SU-DHL-6 (cell line): ENCODE data around the gene SPTBN5.

Source experiments
- H2AFZ ChIP-seq: fragments of 200-600 bp; sonication (generic); 2 replicates; pipeline ENCODE4 v1.6.1; 2014; ENCODE audit warnings: low read depth, mild to moderate bottlenecking, moderate library complexity, mixed read lengths, antibody characterized with exemption, low read length; ENCODE audit not compliant: severe bottlenecking
- H3F3A ChIP-seq: fragments of 200-600 bp; shearing (Covaris generic); 2 replicates; pipeline ENCODE4 v1.6.0; 2016; ENCODE audit warnings: antibody characterized with exemption, mild to moderate bottlenecking; ENCODE audit not compliant: insufficient read depth
- H3K27ac ChIP-seq: fragments of 200-600 bp; sonication (generic); 2 replicates; pipeline ENCODE4 v1.5.1; 2016; ENCODE audit warnings: low read depth, mild to moderate bottlenecking, low read length, moderate library complexity, mixed read lengths
- H3K27me3 ChIP-seq: fragments of 200-600 bp; sonication (generic), shearing (Covaris generic); 2 replicates; pipeline ENCODE4 v1.6.0; 2014; ENCODE audit warnings: mild to moderate bottlenecking, low read length
- H3K36me3 ChIP-seq: fragments of 200-600 bp; sonication (generic); 2 replicates; pipeline ENCODE4 v1.6.1; 2014; ENCODE audit warnings: mild to moderate bottlenecking, low read length, mixed read lengths
- H3K4me2 ChIP-seq: fragments of 300-600, 200-600 bp; shearing (Covaris generic), sonication (generic); 2 replicates; pipeline ENCODE4 v1.6.0; 2014; ENCODE audit warnings: low read length, low read depth, mild to moderate bottlenecking; ENCODE audit not compliant: poor library complexity, severe bottlenecking
- H3K4me3 ChIP-seq: fragments of 200-600 bp; sonication (generic); 2 replicates; pipeline ENCODE4 v1.5.1; 2014; ENCODE audit warnings: antibody characterized with exemption, low read length, mild to moderate bottlenecking, mixed read lengths; ENCODE audit not compliant: insufficient read depth, poor library complexity, severe bottlenecking
- H3K79me2 ChIP-seq: fragments of 200-600 bp; sonication (generic); 2 replicates; pipeline ENCODE4 v1.6.1; 2014; ENCODE audit warnings: mild to moderate bottlenecking, low read length, moderate library complexity; ENCODE audit not compliant: insufficient read depth
- H3K9ac ChIP-seq: fragments of 200-600 bp; sonication (generic); 2 replicates; pipeline ENCODE4 v1.7.0; 2014; ENCODE audit warnings: mild to moderate bottlenecking, low read length
- H3K9me2 ChIP-seq: fragments of 200-600 bp; sonication (generic); replicated peaks from 2 replicates; pipeline ENCODE4 v1.6.1; 2014; ENCODE audit warnings: low read length; ENCODE audit not compliant: insufficient read depth
- H3K9me3 ChIP-seq: fragments of 200-600 bp; sonication (generic); 2 replicates; pipeline ENCODE4 v1.6.1; 2014; ENCODE audit warnings: low read length, mixed read lengths; ENCODE audit not compliant: insufficient read depth
- H4K20me1 ChIP-seq: fragments of 200-600 bp; sonication (generic); 2 replicates; pipeline ENCODE4 v1.6.1; 2014; ENCODE audit warnings: low read depth, mild to moderate bottlenecking, antibody characterized with exemption, low read length, moderate library complexity, mixed read lengths
- CTCF ChIP-seq: fragments of 200-600 bp; sonication (generic); IDR thresholded peaks from one replicate; pipeline ENCODE4 v1.5.1; 2017; ENCODE audit warnings: antibody characterized with exemption, mild to moderate bottlenecking, low read length, moderate library complexity; ENCODE audit not compliant: insufficient read depth, poor library complexity, severe bottlenecking
- EZH2phosphoT487 ChIP-seq: fragments of 200-600 bp; sonication (generic), shearing (Covaris generic); conservative IDR thresholded peaks from 2 replicates; pipeline ENCODE4 v1.6.1; 2018; ENCODE audit warnings: mild to moderate bottlenecking, antibody characterized with exemption, low read length, moderate library complexity, mixed read lengths

The SPTBN5 gene

DNA sequence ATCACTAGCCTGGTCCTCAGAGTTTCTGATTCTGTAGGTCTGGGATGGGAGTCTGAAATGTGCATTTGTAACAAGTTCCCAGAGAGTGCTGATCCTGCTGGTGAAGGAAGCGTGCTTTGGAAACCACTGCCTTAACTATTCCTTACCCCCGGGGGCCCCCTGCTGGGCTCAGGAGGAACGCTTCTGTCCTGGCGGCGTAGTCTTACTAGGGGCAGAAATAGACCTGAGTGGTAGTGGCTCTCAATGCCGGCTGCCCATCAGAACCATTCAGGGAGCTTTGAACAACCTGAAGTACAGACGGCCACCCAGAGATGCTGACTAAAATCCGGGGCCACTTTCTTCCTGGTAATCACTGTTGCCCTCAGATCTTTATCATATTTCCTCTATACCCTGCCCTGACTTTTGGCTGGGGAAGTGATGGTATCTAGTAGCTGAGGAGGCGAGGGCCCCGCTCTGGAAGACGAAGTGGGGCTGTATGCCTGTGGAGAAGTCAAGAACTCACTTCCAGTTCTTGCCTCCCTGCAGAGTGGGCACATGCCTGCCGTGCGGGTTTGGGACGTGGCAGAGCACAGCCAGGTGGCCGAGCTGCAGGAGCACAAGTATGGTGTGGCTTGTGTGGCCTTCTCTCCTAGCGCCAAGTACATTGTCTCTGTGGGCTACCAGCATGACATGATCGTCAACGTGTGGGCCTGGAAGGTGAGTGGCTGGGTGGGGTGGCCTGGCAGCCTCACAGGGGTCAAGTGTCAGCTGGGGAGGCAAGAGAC is 82.2 kb downstream of the SPTBN5 start:
- Histone ChIP-seq H4K20me1 (no peaks in the 10 kb centered on the region), H3K4me3 (no peak overlapping the region), H3K36me3 (no peaks in the 10 kb centered on the region), H3K9me3 (no peaks in the 10 kb centered on the region), H3K4me2 (no peak overlapping the region), H3K79me2 (no peaks in the 10 kb centered on the region), H3K27ac (no peak overlapping the region), H3K9ac (no peak overlapping the region), H3F3A (no peaks in the 10 kb centered on the region), H3K27me3 (no peaks in the 10 kb centered on the region), H2AFZ (no peak overlapping the region), H3K9me2 (no peaks in the 10 kb centered on the region)
- TF ChIP-seq CTCF (peak; percentile 88), EZH2phosphoT487 (no peak)

DNA sequence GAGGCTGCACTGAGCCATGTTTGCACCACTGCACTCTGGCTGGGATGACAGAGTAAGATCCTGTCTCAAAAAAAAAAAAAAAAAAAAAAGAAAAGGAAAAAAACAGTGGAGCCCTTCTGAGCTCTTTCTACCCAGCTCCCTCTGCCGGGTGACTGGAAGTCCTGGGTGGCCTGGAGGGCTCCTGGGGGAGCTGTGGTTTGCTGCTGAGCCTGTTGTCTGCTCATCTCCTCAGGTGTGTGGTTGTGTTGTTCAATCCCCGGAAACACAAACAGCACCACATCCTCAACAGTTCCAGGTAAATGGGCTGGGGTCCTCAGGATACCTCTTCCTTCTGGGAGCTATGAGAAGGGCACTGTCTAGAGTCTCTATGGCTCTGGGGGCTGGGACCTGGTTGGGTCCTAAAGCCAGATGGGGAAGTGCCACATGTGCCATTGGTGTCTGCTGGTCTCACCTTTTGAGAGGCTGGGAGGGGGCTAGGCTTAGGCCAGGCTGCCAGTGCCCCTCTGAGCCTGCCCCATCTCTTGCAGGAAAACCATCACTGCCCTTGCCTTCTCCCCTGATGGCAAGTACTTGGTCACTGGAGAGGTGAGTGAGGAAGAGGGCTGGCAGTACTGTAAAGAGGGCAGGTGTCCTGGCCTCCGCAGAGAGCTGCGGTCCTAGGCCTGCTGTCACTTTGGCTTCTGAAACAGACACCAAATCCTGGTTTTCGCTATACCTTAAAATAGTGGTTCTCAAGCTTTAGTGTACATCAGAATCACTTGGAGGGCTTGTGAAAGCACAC is 83.0 kb downstream of the SPTBN5 start:
- Histone ChIP-seq H3K9me2 (no peaks in the 10 kb centered on the region), H3K79me2 (no peaks in the 10 kb centered on the region), H3K27ac (no peak overlapping the region), H3K27me3 (no peaks in the 10 kb centered on the region), H3K9ac (no peak overlapping the region), H2AFZ (no peak overlapping the region), H3K4me2 (no peak overlapping the region), H3K36me3 (no peaks in the 10 kb centered on the region), H3K9me3 (no peaks in the 10 kb centered on the region), H4K20me1 (no peaks in the 10 kb centered on the region), H3F3A (no peaks in the 10 kb centered on the region), H3K4me3 (no peak overlapping the region)
- no peak for TF ChIP-seq CTCF
- TF ChIP-seq EZH2phosphoT487 = no peak

- Histone ChIP-seq H3K4me3 (no peak overlapping the region), H3K36me3 (no peaks in the 10 kb centered on the region), H3K79me2 (no peaks in the 10 kb centered on the region), H3K4me2 (no peak overlapping the region), H3K9me2 (no peaks in the 10 kb centered on the region), H3K27ac (no peak overlapping the region), H3F3A (no peaks in the 10 kb centered on the region), H3K27me3 (no peaks in the 10 kb centered on the region), H2AFZ (no peak overlapping the region), H3K9ac (no peak overlapping the region), H3K9me3 (no peaks in the 10 kb centered on the region), H4K20me1 (no peaks in the 10 kb centered on the region)
- TF ChIP-seq EZH2phosphoT487 (no peak), CTCF (no peak)
Observed at GRCh38 chr15:41809526-41810220, 84.2 kb downstream of the SPTBN5 start.
